PC-3 (cell line): ENCODE results near the gene COL4A1. TPM values are rescaled to one million over a fixed set of nuclear protein-coding genes. Genes with fewer than 3 reads are reported as not detected.

Source experiments
- ATAC-seq: fragments of 200-7000 bp; cut with Tn5 transposase; 2 replicates; pipeline ENCODE4 v1.9.1; 2020; ENCODE audit warnings: mild to moderate bottlenecking, moderate library complexity
- BruUV-seq: library from RNA; stranded (reverse); fragments of 400-500 nt; replicated peaks from 2 replicates; lab custom pipeline; 2021; lab: Mats Ljungman, UMichigan
- CTCF ChIA-PET: fragments of 300-600 bp; sonication (Branson Sonifier 250); formaldehyde crosslinking; loops from one replicate; lab custom pipeline; 2022; ENCODE audit warnings: antibody characterized with exemption; lab: Charles Lee
- POLR2A ChIA-PET: fragments of 300-600 bp; sonication (Branson Sonifier 250); formaldehyde crosslinking; loops from one replicate; lab custom pipeline; 2022; ENCODE audit warnings: antibody characterized with exemption; ENCODE audit not compliant: unreplicated experiment; lab: Charles Lee
- DNase-seq: peaks from one replicate; pipeline ENCODE4 v3.0.0-alpha.2; 2015
- H2AFZ ChIP-seq: fragments of 300-600 bp; sonication (generic); 2 replicates; pipeline ENCODE4 v1.6.0; 2016; ENCODE audit warnings: antibody characterized with exemption, low read length
- H3F3A ChIP-seq: fragments of 300-600 bp; sonication (generic); one replicate; pipeline ENCODE4 v1.6.0; 2017; ENCODE audit warnings: antibody characterized with exemption, low read length, control low read depth, mild to moderate bottlenecking; ENCODE audit not compliant: unreplicated experiment
- H3K27ac ChIP-seq: fragments of 300-600 bp; sonication (generic); 2 replicates; pipeline ENCODE4 v1.5.1; 2016; ENCODE audit warnings: mild to moderate bottlenecking, low read length
- H3K27me3 ChIP-seq: fragments of 300-600 bp; sonication (generic); 2 replicates; pipeline ENCODE4 v1.6.1; 2016; ENCODE audit warnings: low read length, mixed read lengths
- H3K36me3 ChIP-seq: fragments of 300-600 bp; sonication (generic); 2 replicates; pipeline ENCODE4 v1.6.1; 2016; ENCODE audit warnings: low read depth, mixed run types, low read length, mixed read lengths
- H3K4me1 ChIP-seq: fragments of 300-600 bp; sonication (generic); 2 replicates; pipeline ENCODE4 v1.5.1; 2016; ENCODE audit warnings: low read length; ENCODE audit not compliant: insufficient read depth
- H3K4me2 ChIP-seq: fragments of 300-600 bp; sonication (generic); 2 replicates; pipeline ENCODE4 v1.6.0; 2016; ENCODE audit warnings: low read length
- H3K4me3 ChIP-seq: fragments of 300-600 bp; sonication (generic); 2 replicates; pipeline ENCODE4 v1.5.1; 2016; ENCODE audit warnings: mild to moderate bottlenecking, low read length, mixed read lengths
- H3K79me2 ChIP-seq: fragments of 300-600 bp; sonication (generic); 2 replicates; pipeline ENCODE4 v1.6.1; 2017; ENCODE audit warnings: low read length, mixed read lengths
- H3K9ac ChIP-seq: fragments of 300-600 bp; sonication (generic); 2 replicates; pipeline ENCODE4 v1.6.0; 2016; ENCODE audit warnings: mild to moderate bottlenecking, low read length
- H3K9me2 ChIP-seq: fragments of 300-600 bp; sonication (generic); replicated peaks from 2 replicates; pipeline ENCODE4 v1.6.1; 2016; ENCODE audit warnings: mixed run types, low read length, mixed read lengths
- H3K9me3 ChIP-seq: fragments of 300-600 bp; sonication (generic); 2 replicates; pipeline ENCODE4 v1.6.1; 2016; ENCODE audit warnings: low read length, mixed read lengths
- H4K20me1 ChIP-seq: fragments of 300-600 bp; sonication (generic); 2 replicates; pipeline ENCODE4 v1.6.1; 2016; ENCODE audit warnings: low read length, mixed read lengths
- EZH2 ChIP-seq: fragments of 300-600 bp; sonication (generic); IDR thresholded peaks from one replicate; pipeline ENCODE4 v1.6.1; 2017; ENCODE audit warnings: antibody characterized with exemption, mild to moderate bottlenecking, low read length; ENCODE audit not compliant: unreplicated experiment
- EZH2phosphoT487 ChIP-seq: fragments of 300-600 bp; sonication (generic); IDR thresholded peaks from 2 replicates; pipeline ENCODE4 v1.6.1; 2018; ENCODE audit warnings: mild to moderate bottlenecking, antibody characterized with exemption, low read length, borderline replicate concordance
- intact Hi-C: fragments of 100-400 bp; cut with micrococcal nuclease; formaldehyde crosslinking; loops from 2 replicates; pipeline ENCODE4 v1.9.0; 2023
- total RNA-seq: library from RNA; depleted of rRNA; stranded (reverse); fragments of >200 nt; gene quantifications from 2 replicates; pipeline ENCODE4 v1.2.3, GENCODE V29; 2014
- TF ChIP-seq, protein P1 (sequence below): fragments of 300-600 bp; sonication (generic); conservative IDR thresholded peaks from 2 replicates; pipeline ENCODE4 v1.5.1; 2017; ENCODE audit warnings: antibody characterized with exemption, low read depth, mild to moderate bottlenecking, low read length

COL4A1 gene
- total RNA-seq, 1 experiment from 2014 or later, result 48.7 TPM

DNA sequence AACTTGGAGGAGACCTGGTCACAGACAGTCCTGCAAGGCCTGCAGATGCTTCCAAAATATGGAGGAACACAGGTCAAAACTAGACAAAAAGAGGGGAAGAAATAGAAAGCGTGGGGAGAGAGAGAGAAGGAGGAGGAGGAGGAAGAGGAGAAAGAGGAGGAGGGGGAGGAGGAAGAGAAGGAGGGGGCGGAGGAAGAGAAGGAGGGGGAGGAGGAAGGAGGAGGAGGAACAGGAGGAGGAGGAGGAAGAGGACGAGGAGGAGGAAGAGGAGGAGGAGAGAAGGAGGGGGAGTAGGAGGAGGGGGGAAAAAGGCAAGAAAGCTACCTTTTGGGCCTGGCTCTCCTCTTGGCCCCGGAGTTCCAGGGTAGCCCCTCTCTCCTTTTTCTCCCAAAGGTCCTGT, 105.8 kb downstream of the COL4A1 start:
- H3K27ac ChIP-seq, result no peak overlapping the region
- TF ChIP-seq EZH2phosphoT487, result no peak
- no peak for TF ChIP-seq EZH2
- TF ChIP-seq, protein P1, sequence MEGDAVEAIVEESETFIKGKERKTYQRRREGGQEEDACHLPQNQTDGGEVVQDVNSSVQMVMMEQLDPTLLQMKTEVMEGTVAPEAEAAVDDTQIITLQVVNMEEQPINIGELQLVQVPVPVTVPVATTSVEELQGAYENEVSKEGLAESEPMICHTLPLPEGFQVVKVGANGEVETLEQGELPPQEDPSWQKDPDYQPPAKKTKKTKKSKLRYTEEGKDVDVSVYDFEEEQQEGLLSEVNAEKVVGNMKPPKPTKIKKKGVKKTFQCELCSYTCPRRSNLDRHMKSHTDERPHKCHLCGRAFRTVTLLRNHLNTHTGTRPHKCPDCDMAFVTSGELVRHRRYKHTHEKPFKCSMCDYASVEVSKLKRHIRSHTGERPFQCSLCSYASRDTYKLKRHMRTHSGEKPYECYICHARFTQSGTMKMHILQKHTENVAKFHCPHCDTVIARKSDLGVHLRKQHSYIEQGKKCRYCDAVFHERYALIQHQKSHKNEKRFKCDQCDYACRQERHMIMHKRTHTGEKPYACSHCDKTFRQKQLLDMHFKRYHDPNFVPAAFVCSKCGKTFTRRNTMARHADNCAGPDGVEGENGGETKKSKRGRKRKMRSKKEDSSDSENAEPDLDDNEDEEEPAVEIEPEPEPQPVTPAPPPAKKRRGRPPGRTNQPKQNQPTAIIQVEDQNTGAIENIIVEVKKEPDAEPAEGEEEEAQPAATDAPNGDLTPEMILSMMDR, result no peak
- no peak overlapping the region for H2AFZ ChIP-seq
- no peaks in the 10 kb centered on the region for H3K9me2 ChIP-seq
- H3F3A ChIP-seq, result no peaks in the 10 kb centered on the region
- no peak for ATAC-seq
- H3K79me2 ChIP-seq, result no peaks in the 10 kb centered on the region
- no peaks in the 10 kb centered on the region for H3K4me1 ChIP-seq
- POLR2A ChIA-PET, result interaction anchor here (0.7 kb wide), 1 partner anchor 68 kb away, joined by 7 read pairs; no protein-coding TSS in a partner anchor
- no peak overlapping the region for H3K4me2 ChIP-seq
- intact Hi-C loops, result no loop called here
- no peaks in the 10 kb centered on the region for H4K20me1 ChIP-seq
- H3K9me3 ChIP-seq, result no peaks in the 10 kb centered on the region
- no peak overlapping the region for H3K9ac ChIP-seq
- CTCF ChIA-PET, result no interaction called here
- H3K27me3 ChIP-seq, result no peaks in the 10 kb centered on the region
- DNase-seq, result no peak
- H3K36me3 ChIP-seq, result no peaks in the 10 kb centered on the region
- no peak overlapping the region for H3K4me3 ChIP-seq
- no TSS peak for BruUV-seq

DNA sequence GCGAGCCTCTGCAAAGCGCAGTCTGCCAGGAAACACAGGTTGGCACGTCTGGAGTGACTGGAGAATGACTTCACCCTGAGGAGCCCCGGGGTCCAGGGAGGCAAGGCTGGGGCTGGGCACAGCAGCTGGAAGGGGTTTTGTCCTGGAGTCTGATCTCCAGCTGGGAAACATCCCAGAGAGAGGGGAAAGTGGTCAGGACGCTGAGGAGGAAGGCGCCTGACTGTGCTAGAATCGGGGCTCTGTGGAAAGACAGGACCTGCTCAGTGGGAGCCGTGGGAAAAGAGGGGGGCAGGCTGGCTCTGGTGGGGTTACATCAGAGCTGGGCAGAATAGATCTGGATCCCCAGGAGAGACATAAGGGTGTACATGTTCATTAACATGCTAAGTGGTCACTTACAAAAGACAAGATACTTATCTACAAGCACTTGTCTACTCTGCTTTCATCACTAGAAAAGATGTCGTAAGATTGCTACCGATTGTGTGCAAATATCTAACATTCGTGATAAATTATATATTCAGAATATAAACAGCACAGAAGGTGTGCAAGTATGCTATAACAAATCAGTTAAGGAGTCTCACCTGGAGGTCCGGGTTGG, 106.6 kb downstream of the COL4A1 start:
- no peaks in the 10 kb centered on the region for H3K4me1 ChIP-seq
- H3K27me3 ChIP-seq, result no peaks in the 10 kb centered on the region
- H3K9me2 ChIP-seq, result no peaks in the 10 kb centered on the region
- H2AFZ ChIP-seq, result no peak overlapping the region
- ATAC-seq (no peak), DNase-seq (no peak)
- H3F3A ChIP-seq, result no peaks in the 10 kb centered on the region
- no peak overlapping the region for H3K4me2 ChIP-seq
- CTCF ChIA-PET, result no interaction called here
- POLR2A ChIA-PET, result interaction anchor here (0.7 kb wide), 1 partner anchor 67 kb away, joined by 7 read pairs; no protein-coding TSS in a partner anchor
- no TSS peak for BruUV-seq
- no peaks in the 10 kb centered on the region for H3K79me2 ChIP-seq
- H3K4me3 ChIP-seq, result no peak overlapping the region
- intact Hi-C loops, result no loop called here
- H3K9me3 ChIP-seq, result no peaks in the 10 kb centered on the region
- TF ChIP-seq, protein P1, result no peak
- TF ChIP-seq EZH2phosphoT487 (no peak), EZH2 (no peak)
- no peak overlapping the region for H3K27ac ChIP-seq
- H4K20me1 ChIP-seq, result no peaks in the 10 kb centered on the region
- no peaks in the 10 kb centered on the region for H3K36me3 ChIP-seq
- H3K9ac ChIP-seq, result no peak overlapping the region

DNA sequence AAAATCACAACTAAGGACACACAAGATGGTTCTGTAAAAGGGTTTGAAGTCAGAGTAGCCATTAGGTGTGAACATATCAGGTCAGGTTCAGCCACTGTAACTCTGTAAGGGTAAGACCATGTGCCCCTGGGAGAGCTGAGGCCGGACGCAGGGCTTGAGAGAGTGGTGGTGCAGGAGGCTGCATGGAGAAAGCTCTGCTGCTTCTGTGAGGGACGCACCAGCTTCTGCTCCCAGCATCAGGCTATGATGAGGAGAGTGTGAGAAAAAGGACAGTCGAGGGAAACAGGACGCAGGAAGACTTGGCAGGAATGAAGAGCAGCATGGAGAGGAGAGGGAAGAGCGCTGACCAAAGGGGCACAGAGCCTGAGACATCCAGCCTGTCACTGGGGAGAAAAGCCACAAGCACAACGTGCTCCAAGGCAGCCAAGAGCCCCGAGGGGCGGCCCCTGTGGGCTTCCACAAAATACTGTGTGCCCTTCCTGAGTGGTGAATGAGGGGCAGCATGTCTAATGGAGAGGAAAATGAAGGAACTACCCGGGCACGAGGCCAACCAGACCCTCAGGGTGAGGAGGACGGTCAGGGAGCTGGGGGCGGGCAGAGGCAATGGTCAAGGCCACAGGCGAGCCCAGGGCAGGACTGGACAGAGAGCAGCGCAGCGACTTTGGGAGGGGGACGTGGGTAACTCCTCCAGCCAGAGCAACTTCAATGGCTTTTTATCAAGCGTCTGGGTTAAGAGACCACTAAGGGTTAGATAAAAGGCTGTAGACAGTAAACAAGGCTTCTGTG, 107.7 kb downstream of the COL4A1 start:
- Histone ChIP-seq H3K4me2 (no peak overlapping the region), H4K20me1 (no peaks in the 10 kb centered on the region), H3K27ac (no peak overlapping the region), H3K4me3 (no peak overlapping the region), H3K9me3 (no peaks in the 10 kb centered on the region), H3K9me2 (no peaks in the 10 kb centered on the region), H3K9ac (no peak overlapping the region), H3K79me2 (no peaks in the 10 kb centered on the region), H3K4me1 (no peaks in the 10 kb centered on the region), H3K36me3 (no peaks in the 10 kb centered on the region), H3K27me3 (no peaks in the 10 kb centered on the region), H2AFZ (no peak overlapping the region), H3F3A (no peaks in the 10 kb centered on the region)
- ChIA-PET CTCF (no interaction called here), POLR2A (no interaction called here)
- ATAC-seq (no peak), DNase-seq (no peak)
- no peak for TF ChIP-seq EZH2phosphoT487
- TF ChIP-seq, protein P1, result no peak
- TF ChIP-seq EZH2, result no peak
- no TSS peak for BruUV-seq
- intact Hi-C loops, result no loop called here
